Measurements from ENCODE around the gene ADCY3.

DNA sequence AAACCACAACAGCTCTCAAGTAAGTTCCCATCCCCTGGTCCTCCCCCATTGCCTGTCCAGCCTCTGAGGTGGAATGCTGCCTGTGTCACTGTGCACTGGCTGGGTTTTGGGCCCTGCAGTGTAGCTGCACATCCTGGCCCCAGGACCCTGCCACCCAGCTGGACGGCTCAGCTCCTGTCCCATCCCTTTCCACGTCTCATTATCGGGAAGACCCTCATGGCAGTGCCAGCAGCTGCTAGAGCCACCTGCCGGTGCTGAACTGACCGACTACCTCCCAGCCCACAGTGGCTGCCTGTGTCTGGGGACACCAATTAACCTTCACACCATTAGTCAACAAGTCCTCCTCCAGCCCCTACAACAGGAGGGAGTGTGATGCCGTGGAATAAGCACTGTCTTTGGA lies 31.9 kb downstream of the ADCY3 start:
- TF ChIP-seq, protein P1, sequence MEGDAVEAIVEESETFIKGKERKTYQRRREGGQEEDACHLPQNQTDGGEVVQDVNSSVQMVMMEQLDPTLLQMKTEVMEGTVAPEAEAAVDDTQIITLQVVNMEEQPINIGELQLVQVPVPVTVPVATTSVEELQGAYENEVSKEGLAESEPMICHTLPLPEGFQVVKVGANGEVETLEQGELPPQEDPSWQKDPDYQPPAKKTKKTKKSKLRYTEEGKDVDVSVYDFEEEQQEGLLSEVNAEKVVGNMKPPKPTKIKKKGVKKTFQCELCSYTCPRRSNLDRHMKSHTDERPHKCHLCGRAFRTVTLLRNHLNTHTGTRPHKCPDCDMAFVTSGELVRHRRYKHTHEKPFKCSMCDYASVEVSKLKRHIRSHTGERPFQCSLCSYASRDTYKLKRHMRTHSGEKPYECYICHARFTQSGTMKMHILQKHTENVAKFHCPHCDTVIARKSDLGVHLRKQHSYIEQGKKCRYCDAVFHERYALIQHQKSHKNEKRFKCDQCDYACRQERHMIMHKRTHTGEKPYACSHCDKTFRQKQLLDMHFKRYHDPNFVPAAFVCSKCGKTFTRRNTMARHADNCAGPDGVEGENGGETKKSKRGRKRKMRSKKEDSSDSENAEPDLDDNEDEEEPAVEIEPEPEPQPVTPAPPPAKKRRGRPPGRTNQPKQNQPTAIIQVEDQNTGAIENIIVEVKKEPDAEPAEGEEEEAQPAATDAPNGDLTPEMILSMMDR (IDR thresholded peaks at IDR 0.05), result no peak
- no peak for TF ChIP-seq POLR2A (IDR thresholded peaks at IDR 0.05)
